ENCODE measurements around the gene LETM1.

The LETM1 gene

DNA sequence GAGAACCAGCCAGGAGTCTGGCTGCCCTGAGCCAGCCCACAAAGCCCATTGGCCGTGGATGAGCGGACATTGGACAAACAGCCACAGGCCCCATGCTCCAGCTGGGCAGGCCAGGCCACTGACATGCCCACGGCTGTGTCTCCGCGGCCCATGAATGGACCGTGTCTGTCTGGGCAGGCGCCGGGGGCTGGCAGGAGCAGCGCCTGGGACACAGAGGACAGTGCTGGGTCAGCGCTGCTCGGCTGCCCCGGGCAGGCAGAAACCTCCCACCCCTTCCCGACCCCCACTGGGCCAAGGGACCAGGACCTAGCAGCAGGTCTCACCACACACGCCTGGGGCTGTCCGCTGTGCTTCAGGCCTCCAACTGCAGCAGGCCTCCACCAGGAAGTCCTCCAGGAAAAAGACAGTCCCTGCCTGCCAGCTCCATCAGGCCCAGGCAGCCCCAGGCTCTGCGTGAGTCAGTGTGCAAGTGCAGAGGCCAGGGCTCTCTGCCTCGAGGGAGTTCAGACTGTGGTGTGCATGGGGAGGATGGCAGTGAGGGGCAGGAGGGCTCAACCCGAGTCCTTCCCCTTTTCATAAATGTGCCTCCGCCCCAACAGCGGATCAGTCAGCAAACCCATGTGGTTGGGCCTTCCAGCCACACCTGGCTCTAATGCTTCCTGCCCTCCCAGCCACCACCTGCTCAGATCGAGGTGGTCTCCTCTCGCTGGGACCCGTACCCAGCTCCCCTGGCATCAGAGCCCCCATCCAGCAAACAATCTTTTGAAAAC is 80.0 kb downstream of the LETM1 start:
- no peak for DNase-seq

DNA sequence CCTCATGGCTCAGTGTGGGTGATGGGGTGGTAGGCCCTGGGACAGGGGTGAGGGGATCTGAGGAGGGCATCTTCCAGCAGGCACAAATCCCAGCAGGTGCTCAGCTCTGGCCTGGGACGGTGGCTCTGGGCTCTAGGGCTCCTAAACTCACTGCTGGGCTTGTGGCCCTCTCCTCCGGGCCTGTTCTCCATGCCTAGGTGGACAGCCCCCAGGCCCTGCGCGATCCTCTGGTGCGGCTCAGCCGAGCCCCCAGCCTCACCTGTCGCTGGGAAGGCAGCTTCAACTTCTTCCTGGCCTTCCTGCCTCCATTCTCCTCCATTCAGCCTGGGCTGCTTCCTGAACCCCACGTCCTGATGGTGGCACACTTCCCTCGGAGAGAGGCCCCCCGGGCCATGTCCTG is 82.2 kb downstream of the LETM1 start:
- no peak for DNase-seq

DNA sequence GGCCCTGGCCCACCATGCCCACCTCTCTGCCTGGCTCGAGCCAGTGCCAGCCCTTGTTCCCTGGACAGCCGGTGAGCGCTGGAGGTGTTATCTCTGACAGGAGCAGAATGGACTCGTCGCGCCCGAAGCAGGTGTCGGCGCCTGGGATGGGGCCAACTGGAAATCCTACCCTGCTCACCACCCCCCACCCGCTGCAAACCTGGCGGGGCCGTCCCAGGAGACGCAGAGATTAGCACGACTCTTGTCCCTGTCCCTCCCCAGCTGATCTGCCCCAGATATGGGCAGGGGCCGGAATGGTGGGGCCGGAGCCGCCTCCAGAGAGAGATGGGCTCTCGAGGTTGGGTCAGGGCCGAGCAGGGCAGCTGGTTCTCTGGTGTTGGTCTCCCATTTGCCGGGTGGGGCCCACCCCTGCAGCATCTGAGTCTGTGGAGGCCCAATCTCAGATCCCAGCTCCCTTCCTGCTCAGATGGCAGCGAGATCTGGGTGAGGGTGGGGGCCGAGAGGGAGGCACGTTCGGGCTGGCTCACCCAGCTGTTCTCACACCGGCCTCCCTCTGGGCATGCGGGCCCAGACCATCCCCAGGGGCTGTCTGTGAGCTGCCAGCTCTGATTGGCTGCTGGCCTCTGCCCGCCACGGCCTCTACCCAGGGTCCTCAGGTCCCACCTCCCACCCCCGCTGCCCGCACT is 83.0 kb downstream of the LETM1 start:
- DNase-seq: no peak

DNA sequence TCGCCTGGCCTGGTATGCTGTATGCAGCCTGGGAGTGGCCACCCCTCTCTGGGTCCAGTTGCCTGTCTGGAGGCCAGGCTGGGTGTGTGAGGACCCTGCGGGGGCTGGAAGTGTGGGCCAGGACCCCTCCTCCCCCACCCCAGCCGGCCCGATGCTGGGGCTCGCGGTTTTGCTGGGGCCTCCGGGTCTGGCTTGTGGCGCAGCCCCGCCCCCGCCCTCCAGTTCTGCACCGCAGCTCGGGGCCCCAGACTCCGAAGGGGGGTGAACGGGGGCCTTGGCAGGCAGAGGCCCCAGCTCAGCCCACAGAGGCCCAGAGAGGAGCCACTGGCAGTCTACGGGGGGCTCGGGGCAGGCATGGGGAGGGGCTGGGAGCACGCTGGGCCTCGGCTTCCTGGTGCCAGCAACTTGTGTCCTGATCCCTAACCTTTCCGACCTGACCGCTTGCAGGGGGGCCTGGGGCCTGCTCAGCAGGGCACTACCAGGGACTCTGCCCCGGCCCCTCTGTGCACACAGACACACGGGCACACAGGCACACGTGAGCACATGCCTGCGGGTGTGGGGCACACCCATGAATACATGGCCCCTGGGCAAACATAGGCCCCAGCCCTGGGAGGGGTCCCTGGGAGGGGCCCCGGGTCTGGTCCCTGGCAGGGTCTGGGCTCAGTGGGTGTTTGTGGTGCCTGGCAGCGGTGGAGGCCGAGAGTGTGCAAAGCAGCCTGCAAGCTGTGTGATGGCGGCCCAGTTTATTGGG is 84.2 kb downstream of the LETM1 start:
- DNase-seq: peak; percentile 15

DNA sequence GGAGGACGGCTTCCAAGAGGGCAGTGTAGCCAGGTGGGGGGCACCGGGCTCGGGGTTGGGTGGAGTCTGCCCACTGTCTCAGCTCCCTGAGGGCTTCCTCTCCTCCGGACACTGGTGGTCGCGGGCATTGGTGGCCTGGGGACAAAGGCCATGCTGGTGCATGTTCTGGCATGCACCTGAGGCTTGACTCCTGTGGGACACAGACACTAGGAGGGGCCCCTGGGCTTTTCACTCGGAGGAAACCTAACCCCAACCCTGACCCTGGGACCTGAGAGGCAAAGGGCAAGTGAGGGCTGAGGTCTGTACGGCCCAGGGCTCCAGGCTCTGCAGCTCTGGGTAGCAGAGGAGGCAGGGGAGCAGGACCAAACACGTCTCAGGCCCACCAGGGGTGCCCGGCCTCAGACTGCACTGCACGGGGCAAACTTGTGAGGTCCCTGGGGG is 85.1 kb downstream of the LETM1 start:
- no peak for DNase-seq

DNA sequence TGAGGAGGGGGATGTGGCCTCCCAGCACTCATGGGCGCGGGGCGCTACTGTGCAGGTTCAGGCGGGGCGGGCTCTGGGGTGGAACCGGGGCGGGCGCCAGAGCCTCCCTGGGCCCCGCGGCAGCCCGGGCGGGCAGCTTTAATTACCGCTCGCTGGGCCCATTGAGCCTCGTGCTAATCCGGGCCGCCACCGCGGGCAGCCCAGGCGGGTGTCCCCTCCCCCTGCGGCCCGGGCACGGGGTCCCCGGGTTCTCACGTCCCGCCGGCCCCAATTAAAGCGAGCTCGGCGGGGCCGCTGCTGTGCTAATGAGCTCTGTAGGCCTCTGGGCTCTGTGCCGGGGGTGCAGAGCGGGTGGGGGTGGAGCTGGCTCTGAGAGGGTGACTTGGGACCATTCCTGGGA is 85.7 kb downstream of the LETM1 start:
- no peak for DNase-seq

DNA sequence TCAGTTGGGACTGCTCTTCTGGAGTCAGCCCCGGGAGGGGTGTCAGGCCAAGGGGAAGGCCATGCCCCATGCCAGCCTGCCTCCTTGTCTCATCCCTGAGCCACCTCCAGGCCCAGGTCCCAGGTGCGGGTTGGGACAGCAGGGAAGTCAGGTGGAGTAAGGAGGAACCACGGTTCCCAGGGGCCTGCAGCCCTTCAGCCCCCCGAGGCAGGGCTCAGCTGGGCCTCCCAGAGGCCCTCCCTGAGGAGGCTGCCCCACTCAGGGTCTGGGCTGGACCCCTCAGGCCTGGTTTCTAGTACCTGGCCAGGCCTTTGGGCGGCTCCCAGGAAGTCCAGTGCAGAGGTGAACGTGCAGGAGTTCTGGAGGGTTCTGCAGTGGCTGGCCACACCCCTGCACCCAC is 86.3 kb downstream of the LETM1 start:
- DNase-seq: no peak

DNA sequence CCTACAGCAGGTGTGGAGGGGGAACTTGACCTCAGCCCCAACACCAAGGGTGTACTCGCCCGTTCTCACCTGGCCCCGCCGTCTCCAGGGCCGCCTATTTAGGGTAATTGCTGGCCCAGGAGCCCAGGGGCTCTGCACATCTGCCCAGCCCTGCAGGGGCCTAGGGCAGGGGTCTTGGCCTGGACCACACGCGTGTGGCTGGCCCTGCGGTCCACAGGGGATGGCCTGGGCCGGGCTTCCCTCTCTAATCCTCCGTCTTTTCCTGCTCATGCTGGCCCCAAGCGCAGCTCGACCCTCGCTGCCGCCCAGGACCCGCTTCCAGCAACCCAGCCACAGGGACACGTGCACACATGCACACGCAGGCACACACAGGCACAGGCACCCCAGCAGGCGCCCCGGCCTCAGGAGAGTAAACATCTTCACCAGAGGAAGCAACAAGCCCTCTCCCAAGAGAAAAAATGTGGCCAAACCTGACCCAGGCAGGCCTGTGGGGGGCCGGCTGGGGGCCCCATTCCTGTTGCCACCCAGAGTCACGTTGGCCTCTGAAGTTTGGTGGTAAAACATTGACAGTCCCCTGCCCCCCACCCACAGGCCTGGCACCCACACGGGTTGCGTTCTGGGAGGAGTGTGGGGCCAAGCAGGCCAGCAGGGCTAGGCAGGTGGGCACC is 87.5 kb downstream of the LETM1 start:
- DNase-seq: no peak

DNA sequence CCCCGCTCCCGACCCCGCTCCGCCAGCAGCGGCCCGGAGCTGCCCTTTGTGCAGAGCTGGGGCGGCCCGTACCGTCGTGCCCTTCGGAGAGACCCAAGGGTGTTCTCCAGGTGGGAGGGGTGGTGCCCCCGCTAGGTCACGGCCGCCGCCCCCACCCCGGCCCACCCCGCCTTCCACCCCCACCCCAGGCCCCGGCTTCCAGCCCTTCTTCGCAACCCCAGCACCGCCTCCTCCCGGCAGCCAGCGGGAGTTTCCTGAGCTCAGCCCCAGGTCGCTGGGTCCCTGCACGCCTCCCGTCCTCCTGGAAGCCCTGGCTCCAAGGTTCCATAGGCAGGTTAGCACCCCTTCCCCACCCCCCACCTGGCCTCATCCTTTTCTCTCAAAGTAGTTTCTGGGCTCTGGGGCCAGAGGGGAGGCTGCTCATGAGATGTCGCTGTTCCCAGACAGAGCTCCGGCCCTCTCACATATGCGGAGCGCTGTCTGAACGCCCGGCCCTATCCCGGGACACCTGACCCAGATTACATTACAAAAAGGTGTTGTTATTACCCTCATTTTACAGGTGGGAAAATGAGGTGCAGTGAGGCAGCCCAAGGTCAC is 88.1 kb downstream of the LETM1 start:
- peak; percentile 22 for DNase-seq

DNA sequence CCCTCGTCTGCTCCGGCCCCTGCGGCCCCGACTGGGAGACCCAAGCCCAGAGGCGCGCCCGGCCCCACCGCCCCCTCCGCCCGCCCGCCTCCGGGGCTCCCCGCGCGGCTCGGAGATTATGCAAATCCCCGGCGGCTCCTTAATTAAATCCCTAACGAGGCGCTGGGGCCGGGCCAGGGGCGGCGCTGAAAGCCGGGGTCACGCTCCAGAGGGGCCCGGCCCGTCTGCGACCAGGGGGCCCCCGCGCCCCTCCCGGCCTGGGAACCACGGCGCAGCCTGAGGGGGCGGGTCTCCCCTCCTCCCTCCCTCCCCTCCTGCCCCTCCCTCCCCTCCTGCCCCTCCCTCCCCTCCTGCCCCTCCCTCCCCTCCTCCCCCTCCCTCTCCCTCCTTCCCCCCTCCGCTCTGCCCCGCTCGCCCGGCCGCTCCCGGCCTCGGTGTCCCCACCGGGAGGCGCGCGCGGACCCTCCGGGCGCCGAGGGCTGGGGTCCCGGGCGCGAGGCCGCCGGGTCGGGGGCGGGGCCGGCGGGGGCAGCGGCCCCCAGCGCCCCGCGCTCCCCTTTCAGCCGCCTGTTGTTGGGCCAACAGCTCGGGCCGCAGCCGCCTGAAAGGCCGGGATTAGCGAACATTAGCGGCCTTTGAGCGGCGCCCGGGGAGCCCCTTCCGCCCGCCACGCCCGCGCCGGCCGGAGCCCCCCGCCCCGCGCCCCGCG is 88.7 kb downstream of the LETM1 start:
- DNase-seq: peak; percentile 20

DNA sequence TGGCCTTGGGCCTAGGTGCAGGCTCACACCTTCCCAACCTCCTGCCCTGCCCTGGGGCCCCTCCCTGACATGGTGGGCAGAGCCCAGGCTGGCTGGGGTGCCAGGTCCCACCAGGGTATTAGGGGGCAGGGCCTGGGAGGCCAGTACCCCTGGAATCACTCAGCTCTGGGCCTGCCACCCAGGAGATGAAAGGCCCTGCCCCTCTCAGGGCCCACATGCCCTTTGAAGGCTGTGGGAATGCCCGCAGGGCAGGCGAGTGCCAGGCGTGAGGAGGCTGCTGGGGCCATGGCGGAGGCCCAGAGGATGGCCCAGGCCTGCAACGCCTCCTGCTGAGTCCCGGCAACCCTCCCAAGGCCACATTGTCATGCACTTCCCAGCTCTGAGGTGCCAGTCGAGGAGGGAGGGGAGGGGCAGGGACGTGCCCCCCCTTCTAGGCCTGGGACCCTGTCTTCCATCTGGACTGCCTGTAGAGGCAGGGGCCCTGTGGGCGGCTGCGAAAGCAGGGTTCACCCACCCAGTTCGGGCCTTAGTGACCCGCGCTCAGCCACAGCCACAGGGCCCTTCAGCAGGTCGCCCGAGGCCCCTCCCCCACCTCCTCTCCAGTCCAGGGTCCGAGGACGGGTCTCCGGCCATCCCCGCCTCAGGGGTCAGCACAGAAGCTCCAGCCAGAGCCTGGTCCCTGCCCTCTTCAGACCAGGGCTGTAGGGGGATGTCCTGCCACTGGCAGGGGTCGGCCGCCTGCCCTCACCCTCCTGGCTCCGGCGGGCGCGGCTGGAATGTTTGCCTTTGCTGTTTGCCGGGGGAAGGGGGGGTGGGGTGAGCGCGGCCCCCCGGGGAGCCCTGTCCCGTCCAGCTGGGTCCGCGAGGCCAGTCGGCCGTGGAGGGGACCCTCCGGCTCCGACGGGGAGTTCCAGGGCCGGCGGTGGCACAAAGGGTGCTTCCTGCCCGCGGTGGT is 89.6 kb downstream of the LETM1 start:
- DNase-seq: no peak

DNA sequence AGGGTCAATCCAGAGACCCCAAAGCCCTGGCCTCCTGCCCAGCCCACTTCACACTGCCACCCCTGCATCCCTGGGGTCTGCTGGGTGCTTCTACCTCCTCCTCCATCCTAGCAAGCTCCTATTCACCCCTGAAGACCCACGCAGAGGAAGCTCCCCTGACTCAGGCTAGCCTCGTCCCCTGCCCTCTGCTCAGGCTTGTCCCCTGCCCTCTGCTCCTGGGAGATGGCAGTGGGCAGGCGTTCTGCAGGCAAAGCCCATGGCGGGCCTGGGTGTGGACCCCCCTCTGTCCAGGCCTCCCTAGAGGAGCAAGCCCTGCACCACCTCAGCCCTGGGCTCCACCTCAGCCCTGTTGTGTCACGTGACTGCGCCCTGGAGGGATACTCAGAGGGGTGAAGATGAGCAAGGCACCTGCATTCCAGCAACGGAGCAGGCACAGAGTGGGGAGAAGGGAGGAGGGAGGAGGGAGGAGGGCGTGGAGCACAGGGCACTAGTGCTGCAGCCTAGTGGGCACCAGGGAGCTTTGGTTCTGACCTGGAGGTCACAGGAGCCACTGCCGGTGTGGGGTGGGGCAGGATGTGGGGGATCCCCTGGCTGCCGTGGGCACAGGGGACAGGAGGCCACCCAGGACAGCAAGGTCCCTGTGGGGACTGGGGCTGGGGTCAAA is 90.4 kb downstream of the LETM1 start:
- no peak for DNase-seq

DNA sequence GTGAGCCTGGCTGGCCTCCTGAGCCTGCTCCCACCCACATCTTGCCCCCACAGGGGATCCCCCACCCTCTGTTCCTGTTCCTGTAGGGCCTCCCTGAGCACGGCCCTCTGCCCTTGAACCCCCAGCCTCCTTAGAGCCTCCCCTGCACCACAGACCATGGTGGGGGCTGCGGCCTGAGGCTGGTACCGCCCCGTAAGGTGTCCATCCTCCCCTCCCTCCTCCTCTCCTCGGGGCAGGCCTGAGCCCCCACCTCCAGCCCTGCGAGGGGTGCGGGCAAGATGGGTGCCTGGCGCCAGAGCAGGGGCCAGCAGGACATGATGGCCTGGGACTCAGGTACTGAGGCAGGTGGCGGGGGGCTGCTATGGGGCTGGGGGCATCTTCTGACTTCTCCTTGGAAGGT is 91.3 kb downstream of the LETM1 start:
- no peak for DNase-seq

DNA sequence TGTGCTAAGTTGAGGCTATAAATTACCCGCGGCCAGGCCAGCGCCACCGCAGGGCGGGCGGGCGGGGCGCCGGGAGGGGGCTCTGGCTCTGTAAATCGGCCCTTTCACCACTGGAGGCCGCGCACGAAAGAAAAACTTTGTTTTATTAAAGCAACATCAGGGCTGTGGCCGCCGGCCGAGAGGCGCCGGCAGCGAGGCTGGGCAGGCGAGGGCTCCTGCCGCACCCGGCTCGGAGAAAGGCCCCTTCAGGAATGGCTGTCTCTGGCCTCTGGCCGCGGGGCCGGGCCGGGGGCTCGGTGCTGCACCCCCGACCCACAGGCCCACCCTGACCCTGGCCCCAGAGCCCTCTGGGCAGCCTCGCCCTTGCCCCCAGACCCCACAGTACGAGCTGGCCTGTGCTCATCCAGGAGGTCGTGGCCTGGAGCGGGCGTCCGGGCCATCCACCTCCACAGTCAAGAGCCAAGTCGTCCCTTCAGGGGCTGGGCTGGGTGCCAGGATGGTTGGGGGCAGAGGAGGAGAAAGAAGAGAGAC is 92.3 kb downstream of the LETM1 start:
- DNase-seq: peak; percentile 43

DNA sequence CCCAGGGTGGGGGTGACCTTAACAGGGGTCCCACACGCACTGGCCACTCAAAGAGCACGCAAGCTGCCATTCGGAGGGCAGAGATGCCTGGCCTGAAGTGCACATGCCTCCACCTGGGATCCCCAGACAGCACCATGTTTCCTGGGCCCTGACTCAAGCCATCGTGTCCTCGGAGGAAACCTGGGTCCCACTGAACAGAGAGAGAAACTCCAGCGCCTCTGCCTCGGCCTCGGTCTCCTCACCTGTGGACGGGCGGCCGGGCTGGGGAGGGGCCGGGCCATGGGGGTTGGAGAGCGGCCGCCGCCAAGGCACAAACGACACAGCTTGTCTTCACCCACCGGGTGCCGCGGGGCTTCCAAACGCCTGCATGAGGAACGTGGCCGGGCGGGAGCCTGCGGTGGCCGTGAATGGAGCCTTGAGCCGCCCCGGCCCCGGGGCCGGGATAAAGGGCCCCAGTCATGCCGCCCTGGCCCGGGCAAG is 92.8 kb downstream of the LETM1 start:
- DNase-seq: no peak

DNA sequence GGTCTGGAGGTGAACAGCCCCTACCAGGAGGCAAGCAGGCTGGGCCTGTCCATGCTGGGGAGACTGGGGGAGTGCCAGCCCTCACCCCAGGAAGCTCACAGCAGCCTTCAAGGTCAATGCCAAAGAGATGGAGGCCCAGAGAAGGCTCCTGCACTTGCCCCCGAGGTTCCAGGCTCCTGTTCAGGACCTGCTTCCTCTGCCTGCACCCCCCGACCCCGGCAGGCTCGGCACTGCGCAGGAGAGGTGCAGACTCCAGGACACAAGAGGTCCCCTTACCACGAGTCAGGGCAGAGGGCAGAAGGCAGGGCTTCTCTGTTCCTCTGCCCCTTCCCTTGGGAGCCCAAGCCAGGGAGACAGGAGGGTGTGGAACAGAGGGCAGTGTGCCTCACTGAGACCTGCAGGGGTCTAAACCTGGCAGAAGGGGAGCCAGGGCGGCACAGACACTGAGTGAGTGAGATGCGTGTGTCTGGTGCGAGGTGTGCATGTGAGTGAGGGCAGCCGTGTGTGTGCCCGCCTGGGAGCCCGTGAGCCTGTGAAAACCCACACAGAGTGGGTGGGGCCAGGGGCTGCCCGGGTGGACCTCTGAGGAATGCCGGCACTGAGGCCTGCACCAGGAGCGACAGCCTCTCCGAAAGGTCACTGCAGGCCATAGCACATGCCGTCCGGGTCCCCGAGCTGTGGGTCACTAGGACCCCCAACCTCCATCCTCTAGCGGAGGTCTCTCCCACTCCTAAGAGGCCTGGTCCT is 93.5 kb downstream of the LETM1 start:
- no peak for DNase-seq
